ENCODE data around the gene BCL10.

DNA sequence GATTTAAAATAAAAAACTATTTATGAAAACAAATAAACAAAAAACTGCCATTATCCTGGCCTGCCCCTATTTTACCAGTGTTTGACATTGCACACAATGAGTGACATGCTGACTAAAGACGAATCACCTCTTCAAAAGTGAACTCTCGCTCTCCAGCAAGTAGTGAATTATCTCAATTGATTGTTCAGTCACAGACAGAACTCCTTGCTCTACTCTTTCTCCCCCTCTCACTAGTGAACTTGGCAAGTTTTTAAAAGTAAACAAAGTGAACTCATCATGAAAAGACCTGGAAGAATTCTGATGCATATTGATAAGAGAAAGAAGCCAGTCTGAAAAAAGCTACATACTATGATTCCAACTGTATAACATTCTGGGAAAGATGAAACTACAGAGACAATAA lies 12.3 kb downstream of the BCL10 start:
- TF ChIP-seq CTCF (IDR thresholded peaks at IDR 0.05) (no peak), POLR2A (IDR thresholded peaks at IDR 0.05) (no peak)

All from uterus (tissue), 2 donors.